HG02798 (cell line): Measurements from ENCODE around the gene PDLIM5.
A peak's percentile ranks its signal among the peaks of the same experiment; 100 is the strongest.

Experiments used
- ATAC-seq: cut with Tn5 transposase; IDR thresholded peaks from one replicate; pipeline ENCODE4 v1.9.1; 2021; ENCODE audit warnings: mild to moderate bottlenecking; ENCODE audit not compliant: unreplicated experiment, poor library complexity

PDLIM5 gene

GRCh38 chr4:94519925-94520789 lies 68.4 kb downstream of the PDLIM5 start:
- no peak for ATAC-seq

- no peak for ATAC-seq
Observed at GRCh38 chr4:94523033-94523580, 71.4 kb downstream of the PDLIM5 start.

GRCh38 chr4:94523617-94524016 lies 71.9 kb downstream of the PDLIM5 start:
- ATAC-seq, result no peak

- ATAC-seq, result peak; percentile 78
Observed at GRCh38 chr4:94525993-94526728, 74.4 kb downstream of the PDLIM5 start.

GRCh38 chr4:94527556-94528233 lies 76.0 kb downstream of the PDLIM5 start:
- ATAC-seq, result no peak

- no peak for ATAC-seq
Observed at GRCh38 chr4:94528792-94529451, 77.2 kb downstream of the PDLIM5 start.

- no peak for ATAC-seq
Observed at GRCh38 chr4:94530073-94530472, 78.3 kb downstream of the PDLIM5 start.

GRCh38 chr4:94531991-94532789 lies 80.4 kb downstream of the PDLIM5 start:
- no peak for ATAC-seq

GRCh38 chr4:94533405-94534223 lies 81.9 kb downstream of the PDLIM5 start:
- peak; percentile 32 for ATAC-seq

- ATAC-seq, result peak; percentile 95
Observed at GRCh38 chr4:94534401-94535312, 82.9 kb downstream of the PDLIM5 start.

- no peak for ATAC-seq
Observed at GRCh38 chr4:94536049-94536448, 84.3 kb downstream of the PDLIM5 start.

- ATAC-seq, result no peak
Observed at GRCh38 chr4:94536649-94537469, 85.1 kb downstream of the PDLIM5 start.

GRCh38 chr4:94537921-94538628 lies 86.3 kb downstream of the PDLIM5 start:
- ATAC-seq, result no peak

GRCh38 chr4:94540476-94540875 lies 88.7 kb downstream of the PDLIM5 start:
- ATAC-seq, result no peak

- no peak for ATAC-seq
Observed at GRCh38 chr4:94544811-94545210, 93.1 kb downstream of the PDLIM5 start.

- no peak for ATAC-seq
Observed at GRCh38 chr4:94545296-94545695, 93.6 kb downstream of the PDLIM5 start.
